Measurements from ENCODE around the gene SNAP29. TPM values are rescaled to one million over a fixed set of nuclear protein-coding genes. Genes with fewer than 3 reads are reported as not detected.

SNAP29 gene
- total RNA-seq (2022; extraction: Qiagen RNA extraction), result 16.0 to 17.9 TPM (median 16.8 TPM) in 5 replicates

GRCh38 chr22:20858615-20859416, at the start of gene SNAP29, which contains the start of gene PI4KA:
SNAP29 (plus strand) TSS chr22:20859007; CDS start chr22:20859111, 104 bp downstream.
PI4KA (minus strand) TSS chr22:20858811; CDS start chr22:20858725, 86 bp downstream.

DNA sequence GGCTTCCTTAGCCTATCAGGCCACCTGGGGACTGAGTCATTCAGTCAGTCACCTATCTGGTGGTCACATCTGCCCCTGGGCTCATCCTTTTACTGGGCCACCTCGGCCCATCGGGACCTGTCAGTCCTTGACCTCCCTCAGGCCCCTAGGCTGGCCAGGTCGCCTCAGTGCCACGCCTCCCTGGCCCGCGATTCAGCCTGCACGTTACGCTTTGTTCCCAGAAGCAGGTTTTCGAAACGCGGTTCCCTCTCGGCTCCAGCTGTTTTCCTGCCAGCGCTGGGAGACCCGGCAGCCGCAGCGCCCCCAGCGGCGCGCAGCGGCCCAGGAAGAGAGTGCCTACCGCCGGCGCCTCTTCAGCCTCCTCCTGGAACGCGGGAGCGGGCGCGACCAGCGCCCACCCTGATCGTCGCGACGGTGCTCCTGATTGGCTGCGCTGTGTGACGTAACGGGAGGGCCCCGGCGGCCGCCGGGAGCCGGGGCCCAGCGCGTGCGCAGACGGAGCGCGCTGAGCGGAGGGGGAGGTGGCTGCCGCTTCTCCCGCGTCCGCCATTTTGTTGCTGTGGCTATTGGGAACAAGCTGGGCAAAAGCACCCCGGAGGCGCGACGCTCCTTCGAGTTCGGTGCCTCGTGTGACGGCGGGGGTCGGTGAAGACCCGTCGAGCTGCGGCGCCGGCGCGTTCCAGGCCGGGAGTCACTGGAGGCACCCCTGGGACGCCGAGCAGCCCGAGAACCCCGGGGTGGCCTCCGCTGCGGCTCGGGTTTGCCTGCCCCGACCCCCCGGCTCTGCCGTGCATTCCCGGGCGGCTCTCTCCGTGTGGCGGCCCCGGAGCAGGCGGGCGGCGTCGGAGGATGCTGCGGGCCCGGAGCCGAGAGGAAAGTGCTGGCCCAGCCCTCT, 58.4 kb downstream of the SNAP29 start, which contains the start of gene CRKL:
Gene CRKL (plus strand): TSS at position 492 of the 895 bp plus-strand sequence. CDS start 528 bp downstream, outside the sequence.

Other genes with a start within 250 kb of the SNAP29 start
- 0.05 to 0.08 TPM in 2 of 5 replicates, not detected in the others for gene SERPIND1, start 84.9 kb upstream of the SNAP29 start, total RNA-seq (2022; extraction: Qiagen RNA extraction)
- 19.5 to 22.7 TPM (median 21.5 TPM) in 5 replicates for gene PI4KA, start 196 bp upstream of the SNAP29 start, total RNA-seq (2022; extraction: Qiagen RNA extraction)
- gene CRKL, start 58.4 kb downstream of the SNAP29 start, total RNA-seq (2022; extraction: Qiagen RNA extraction), result 19.8 to 24.9 TPM (median 21.3 TPM) in 5 replicates
- 2.1 to 4.6 TPM (median 4.3 TPM) in 5 replicates for gene AIFM3, start 108.2 kb downstream of the SNAP29 start, total RNA-seq (2022; extraction: Qiagen RNA extraction)
- 12.8 to 22.5 TPM (median 19.1 TPM) in 5 replicates for gene LZTR1, start 123.3 kb downstream of the SNAP29 start, total RNA-seq (2022; extraction: Qiagen RNA extraction)
- 15.4 to 27.5 TPM (median 25.5 TPM) in 5 replicates for gene THAP7, start 143.1 kb downstream of the SNAP29 start, total RNA-seq (2022; extraction: Qiagen RNA extraction)
- 0.35 to 1.1 TPM (median 0.70 TPM) in 5 replicates for gene P2RX6, start 156.2 kb downstream of the SNAP29 start, total RNA-seq (2022; extraction: Qiagen RNA extraction)
- gene SLC7A4, start 173.6 kb downstream of the SNAP29 start, total RNA-seq (2022; extraction: Qiagen RNA extraction), result not detected in 5 replicates
- not detected in 5 replicates for gene LRRC74B, start 186.9 kb downstream of the SNAP29 start, total RNA-seq (2022; extraction: Qiagen RNA extraction)

Measured in A549 treated with CORT108297 at 1 μM for 4 hours (cell line).